ENCODE measurements around the gene APBB2. TPM values are rescaled to one million over a fixed set of nuclear protein-coding genes. Genes with fewer than 3 reads are reported as not detected.

Gene APBB2
- total RNA-seq, 2 donors from 2014 or later: 56.1 to 64.8 TPM

GRCh38 chr4:41213625-41214135 is 662 bp downstream of the APBB2 start:
- TF ChIP-seq, protein P1, sequence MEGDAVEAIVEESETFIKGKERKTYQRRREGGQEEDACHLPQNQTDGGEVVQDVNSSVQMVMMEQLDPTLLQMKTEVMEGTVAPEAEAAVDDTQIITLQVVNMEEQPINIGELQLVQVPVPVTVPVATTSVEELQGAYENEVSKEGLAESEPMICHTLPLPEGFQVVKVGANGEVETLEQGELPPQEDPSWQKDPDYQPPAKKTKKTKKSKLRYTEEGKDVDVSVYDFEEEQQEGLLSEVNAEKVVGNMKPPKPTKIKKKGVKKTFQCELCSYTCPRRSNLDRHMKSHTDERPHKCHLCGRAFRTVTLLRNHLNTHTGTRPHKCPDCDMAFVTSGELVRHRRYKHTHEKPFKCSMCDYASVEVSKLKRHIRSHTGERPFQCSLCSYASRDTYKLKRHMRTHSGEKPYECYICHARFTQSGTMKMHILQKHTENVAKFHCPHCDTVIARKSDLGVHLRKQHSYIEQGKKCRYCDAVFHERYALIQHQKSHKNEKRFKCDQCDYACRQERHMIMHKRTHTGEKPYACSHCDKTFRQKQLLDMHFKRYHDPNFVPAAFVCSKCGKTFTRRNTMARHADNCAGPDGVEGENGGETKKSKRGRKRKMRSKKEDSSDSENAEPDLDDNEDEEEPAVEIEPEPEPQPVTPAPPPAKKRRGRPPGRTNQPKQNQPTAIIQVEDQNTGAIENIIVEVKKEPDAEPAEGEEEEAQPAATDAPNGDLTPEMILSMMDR (conservative IDR thresholded peaks at IDR 0.05): no peak
- 0% methylated on average over 17 to 35 of the region's 35 CpGs for WGBS, 2 experiments (ENCODE audit: insufficient coverage in 1 of 2, insufficient read length in 1 of 2)
- Histone ChIP-seq H3K27ac (ENCODE audit: low read depth, low read length) (peak overlapping the region; percentile 39), H3K9ac (ENCODE audit: extremely low read depth, low read length, poor library complexity, severe bottlenecking) (peak overlapping the region; percentile 35), H3K4me3 (ENCODE audit: low read length) (peak overlapping the region; percentile 91), H3K36me3 (ENCODE audit: control insufficient read depth, insufficient read depth, low read length) (no peaks in the 10 kb centered on the region), H3K27me3 (ENCODE audit: control insufficient read depth, insufficient read depth, low read length, poor library complexity, severe bottlenecking) (no peaks in the 10 kb centered on the region), H3K4me1 (ENCODE audit: control insufficient read depth, insufficient read depth, low read length) (peaks cover 3% of the 10 kb centered on the region), H3K9me3 (ENCODE audit: control insufficient read depth, low read length) (no peaks in the 10 kb centered on the region)
- H3K4me3 Mint-ChIP-seq: peak overlapping the region; percentile 77
- H3K27me3 Mint-ChIP-seq (ENCODE audit: insufficient read depth): peaks cover 6% of the 10 kb centered on the region
- DNase-seq: no peak
- H3K36me3 Mint-ChIP-seq (ENCODE audit: low read depth): no peaks in the 10 kb centered on the region
- H3K4me1 Mint-ChIP-seq: peaks cover 26% of the 10 kb centered on the region
- H3K27ac Mint-ChIP-seq: no peak overlapping the region
- H3K9me3 Mint-ChIP-seq: no peaks in the 10 kb centered on the region

- no peaks in the 10 kb centered on the region for H3K9me3 Mint-ChIP-seq
- H3K4me1 Mint-ChIP-seq: peaks cover 26% of the 10 kb centered on the region
Measured at GRCh38 chr4:41212616-41213203, 1.6 kb downstream of the APBB2 start.

GRCh38 chr4:41211951-41212615 is 2.3 kb downstream of the APBB2 start:
- DNase-seq: no peak
- Histone ChIP-seq H3K27me3 (ENCODE audit: control insufficient read depth, insufficient read depth, low read length, poor library complexity, severe bottlenecking) (no peaks in the 10 kb centered on the region), H3K4me3 (ENCODE audit: low read length) (peak overlapping the region; percentile 91), H3K4me1 (ENCODE audit: control insufficient read depth, insufficient read depth, low read length) (peaks cover under 1% of the 10 kb centered on the region), H3K9ac (ENCODE audit: extremely low read depth, low read length, poor library complexity, severe bottlenecking) (no peak overlapping the region), H3K36me3 (ENCODE audit: control insufficient read depth, insufficient read depth, low read length) (no peaks in the 10 kb centered on the region), H3K9me3 (ENCODE audit: control insufficient read depth, low read length) (no peaks in the 10 kb centered on the region), H3K27ac (ENCODE audit: low read depth, low read length) (no peak overlapping the region)
- WGBS, 2 experiments (ENCODE audit: insufficient coverage in 1 of 2, insufficient read length in 1 of 2): 86 to 100% methylated on average over 1 of the region's 1 CpG
- Mint-ChIP-seq H3K4me3 (peak overlapping the region; percentile 77), H3K27me3 (ENCODE audit: insufficient read depth) (peaks cover 6% of the 10 kb centered on the region), H3K4me1 (peaks cover 27% of the 10 kb centered on the region), H3K27ac (no peak overlapping the region), H3K9me3 (no peaks in the 10 kb centered on the region), H3K36me3 (ENCODE audit: low read depth) (no peaks in the 10 kb centered on the region)
- TF ChIP-seq, protein P1 (conservative IDR thresholded peaks at IDR 0.05): no peak

More at GRCh38 chr4:41212616-41213203, 1.6 kb downstream of the APBB2 start:
- Mint-ChIP-seq H3K27me3 (ENCODE audit: insufficient read depth) (peaks cover 6% of the 10 kb centered on the region), H3K36me3 (ENCODE audit: low read depth) (no peaks in the 10 kb centered on the region), H3K27ac (no peak overlapping the region), H3K4me3 (peak overlapping the region; percentile 77)
- Histone ChIP-seq H3K9ac (ENCODE audit: extremely low read depth, low read length, poor library complexity, severe bottlenecking) (no peak overlapping the region), H3K27ac (ENCODE audit: low read depth, low read length) (no peak overlapping the region), H3K4me1 (ENCODE audit: control insufficient read depth, insufficient read depth, low read length) (peaks cover 3% of the 10 kb centered on the region), H3K27me3 (ENCODE audit: control insufficient read depth, insufficient read depth, low read length, poor library complexity, severe bottlenecking) (no peaks in the 10 kb centered on the region), H3K4me3 (ENCODE audit: low read length) (peak overlapping the region; percentile 91), H3K9me3 (ENCODE audit: control insufficient read depth, low read length) (no peaks in the 10 kb centered on the region), H3K36me3 (ENCODE audit: control insufficient read depth, insufficient read depth, low read length) (no peaks in the 10 kb centered on the region)
- 43 to 48% methylated on average over 10 to 12 of the region's 12 CpGs for WGBS, 2 experiments (ENCODE audit: insufficient coverage in 1 of 2, insufficient read length in 1 of 2)
- TF ChIP-seq, protein P1 (conservative IDR thresholded peaks at IDR 0.05): peak; percentile 77
- peak; percentile 69 for DNase-seq

All from endodermal cell (in vitro differentiated cells).